K562 (cell line): ENCODE results near the gene SMCP. TPM values are rescaled to one million over a fixed set of nuclear protein-coding genes. Genes with fewer than 3 reads are reported as not detected.

Experiments
- ATAC-seq: fragments of 200-7000 bp; cut with Tn5 transposase; 3 replicates; pipeline ENCODE4 v1.9.1; 2020; ENCODE audit warnings: moderate library complexity
- BruUV-seq: library from RNA; stranded (reverse); fragments of 400-500 nt; replicated peaks from 2 replicates; lab custom pipeline; 2021; lab: Mats Ljungman, UMichigan
- CTCF ChIA-PET: fragments of 300-600 bp; formaldehyde crosslinking; extraction: SDS; loops from one replicate; lab custom pipeline; 2021; ENCODE audit warnings: low intra/inter-chr PET ratio; lab: Yijun Ruan, JAX
- POLR2A ChIA-PET: fragments of 300-600, 350-650 bp; sonication (Branson Sonifier 250); formaldehyde crosslinking; extraction: SDS; loops from one replicate; lab custom pipeline; 2021; ENCODE audit warnings: antibody characterized with exemption, inconsistent platforms; lab: Yijun Ruan, JAX
- DNase-seq, 4 experiments: peaks; one replicate each; pipeline versions ENCODE4 v3.0.0 to v3.0.0-alpha.2; 2011 to 2018; ENCODE audit warnings: low spot score in 3 of 4, mixed read lengths in 3 of 4; ENCODE audit errors: extremely low read depth in 1 of 4
- FAIRE-seq: peaks from 2 replicates; lab custom pipeline; 2011; peaks lifted over from hg19 to GRCh38; lab: Jason Lieb, UNC
- H2AFZ ChIP-seq: 2 replicates; pipeline ENCODE4 v1.6.0; 2011; ENCODE audit warnings: low read depth, low read length, control low read depth, inconsistent platforms
- H3K27ac ChIP-seq: fragments of 200-600 bp; 3 replicates; pipeline ENCODE4 v1.8.0; 2011; ENCODE audit warnings: low read depth, mild to moderate bottlenecking, control low read depth, inconsistent platforms, low read length, moderate library complexity, mixed read lengths; ENCODE audit errors: extremely low read depth
- H3K27me3 ChIP-seq, 2 experiments: fragments of 300-600 bp in 1 of 2; 2 replicates in 1 of 2; 3 replicates in 1 of 2; pipeline versions ENCODE4 v1.6.0 to v1.8.0; 2011; ENCODE audit warnings: inconsistent platforms in 2 of 2, low read length in 2 of 2, mild to moderate bottlenecking in 1 of 2, mixed read lengths in 1 of 2, moderate library complexity in 1 of 2; ENCODE audit not compliant: control insufficient read depth in 2 of 2, insufficient read depth in 2 of 2
- H3K36me3 ChIP-seq: fragments of 300-600 bp; 3 replicates; pipeline ENCODE4 v1.8.0; 2011; ENCODE audit warnings: mild to moderate bottlenecking, low read length, inconsistent platforms; ENCODE audit not compliant: control insufficient read depth, insufficient read depth
- H3K4me1 ChIP-seq, 2 experiments: fragments of 200-600 bp in 1 of 2; replicated peaks in 1 of 2; 2 replicates in 1 of 2; 3 replicates in 1 of 2; pipeline versions ENCODE4 v1.5.1 to v1.8.0; 2011; ENCODE audit warnings: inconsistent platforms in 2 of 2, low read length in 2 of 2, mild to moderate bottlenecking in 1 of 2, mixed read lengths in 1 of 2, moderate library complexity in 1 of 2; ENCODE audit not compliant: control insufficient read depth in 2 of 2, insufficient read depth in 2 of 2
- H3K4me2 ChIP-seq: 2 replicates; pipeline ENCODE4 v1.6.1; 2011; ENCODE audit warnings: low read length, control low read depth, inconsistent platforms, mixed read lengths; ENCODE audit not compliant: insufficient read depth
- H3K4me3 ChIP-seq: fragments of 200-600 bp; sonication (generic), shearing (Covaris generic); 2 replicates; pipeline ENCODE4 v1.5.1; 2016; ENCODE audit warnings: control low read depth, inconsistent platforms
- H3K79me2 ChIP-seq: fragments of 200-600 bp; 3 replicates; pipeline ENCODE4 v1.8.0; 2011; ENCODE audit warnings: low read length, inconsistent platforms; ENCODE audit not compliant: control insufficient read depth, insufficient read depth
- H3K9ac ChIP-seq, 2 experiments: 2 replicates each; pipeline versions ENCODE4 v1.6.0 to v1.6.1; 2011; ENCODE audit warnings: low read depth in 2 of 2, low read length in 2 of 2, control low read depth in 1 of 2, inconsistent platforms in 1 of 2, mild to moderate bottlenecking in 1 of 2, mixed read lengths in 1 of 2; ENCODE audit not compliant: insufficient read depth in 1 of 2
- H3K9me1 ChIP-seq: one replicate; pipeline ENCODE4 v1.6.0; 2011; ENCODE audit warnings: inconsistent platforms, mild to moderate bottlenecking, low read length, moderate library complexity; ENCODE audit not compliant: control insufficient read depth, insufficient read depth
- H3K9me3 ChIP-seq: replicated peaks from 2 replicates; pipeline ENCODE4 v1.5.1; 2011; ENCODE audit warnings: low read depth, low read length, inconsistent platforms; ENCODE audit not compliant: control insufficient read depth, insufficient read depth
- H4K20me1 ChIP-seq: replicated peaks from 2 replicates; pipeline ENCODE4 v1.6.1; 2011; ENCODE audit warnings: low read length, inconsistent platforms, mixed read lengths; ENCODE audit not compliant: control insufficient read depth, insufficient read depth
- FUS ChIP-seq: fragments of 200-400 bp; formaldehyde crosslinking; optimal IDR thresholded peaks from 2 replicates; pipeline ENCODE3; 2017; ENCODE audit warnings: low read depth, low read length
- KAT7 ChIP-seq: sonication (generic); formaldehyde crosslinking; IDR thresholded peaks from 2 replicates; pipeline ENCODE4 v1.8.0; 2022; ENCODE audit warnings: missing genetic modification reagents, mild to moderate bottlenecking, borderline replicate concordance
- NR3C1 ChIP-seq: sonication (generic); formaldehyde crosslinking; IDR thresholded peaks from 2 replicates; pipeline ENCODE4 v1.8.1; 2022; ENCODE audit warnings: missing genetic modification reagents
- PATZ1 ChIP-seq: fragments of 250-450 bp; sonication (Bioruptor Pico); IDR thresholded peaks from 2 replicates; pipeline ENCODE4 v1.5.0; 2020; ENCODE audit warnings: mild to moderate bottlenecking, borderline replicate concordance
- PHF21A ChIP-seq: fragments of 450-650 bp; IDR thresholded peaks from 2 replicates; pipeline ENCODE4 v1.6.1; 2017; ENCODE audit warnings: low read depth, borderline replicate concordance
- SLC30A9 ChIP-seq: fragments of 250-450 bp; sonication (Bioruptor Pico); IDR thresholded peaks from 2 replicates; pipeline ENCODE4 v1.8.0; 2022; ENCODE audit warnings: mild to moderate bottlenecking, moderate library complexity
- TAF15 ChIP-seq: fragments of 200-400 bp; formaldehyde crosslinking; IDR thresholded peaks from 2 replicates; pipeline ENCODE4 v1.6.1; 2017; ENCODE audit warnings: mild to moderate bottlenecking, low read depth, low read length, moderate library complexity
- ZBTB8A ChIP-seq: fragments of 450-650 bp; IDR thresholded peaks from 2 replicates; pipeline ENCODE4 v1.6.1; 2018; ENCODE audit warnings: mild to moderate bottlenecking, moderate library complexity; ENCODE audit not compliant: partially characterized antibody
- ZNF324 ChIP-seq: fragments of 250-450 bp; sonication (Bioruptor Pico); IDR thresholded peaks from 2 replicates; pipeline ENCODE4 v1.4.0; 2020; ENCODE audit warnings: mild to moderate bottlenecking
- WGBS: fragments of 100-300 bp; shearing (Covaris generic); methylation state at CpG from one replicate; pipeline ENCODE4 v1.1.6; 2016; ENCODE audit warnings: low coverage, mixed read lengths; ENCODE audit not compliant: insufficient coverage; ENCODE audit errors: missing lambda C conversion rate; 5-methylcytosine and 5-hydroxymethylcytosine counted together
- in situ Hi-C: fragments of 300-500 bp; cut with MboI; formaldehyde crosslinking; loops from 4 replicates; pipeline ENCODE4 v1.15.0; 2018; ENCODE audit warnings: inconsistent platforms, mixed read lengths
- intact Hi-C: fragments of 100-400 bp; cut with micrococcal nuclease; formaldehyde crosslinking; loops from 2 replicates; pipeline ENCODE4 v1.14.2; 2022
- polyA plus RNA-seq, 8 experiments: library from polyadenylated mRNA; depleted of rRNA in 4 of 8; stranded (reverse) in 5 of 8; unstranded in 3 of 8; fragments of >200 nt; fragmentation: Nextera tagmentation in 2 of 8; fragmentation: Illumina TruSeq in 1 of 8; extraction: Ambion mirVana in 2 of 8; extraction: Trizol in 1 of 8; gene quantifications; 2 replicates each; pipeline versions ENCODE4 v1.2.1 to v1.2.3, GENCODE V29; 2011 to 2014; ENCODE audit warnings: inconsistent platforms in 1 of 8, missing spikeins in 1 of 8
- total RNA-seq, 7 experiments: library from RNA; depleted of rRNA in 6 of 7; stranded (reverse); fragments of >200 nt in 6 of 7; fragmentation: Illumina TruSeq in 2 of 7; extraction: Trizol in 2 of 7; gene quantifications; 2 replicates each; pipeline versions ENCODE4 v1.2.1 to v1.2.3, GENCODE V29; 2011 to 2021; ENCODE audit warnings: low replicate concordance in 1 of 7
- TF ChIP-seq, protein P1 (sequence below): fragments of 250-450 bp; sonication (Bioruptor Pico); IDR thresholded peaks from 2 replicates; pipeline ENCODE4 v1.5.1; 2021; ENCODE audit warnings: mild to moderate bottlenecking
- TF ChIP-seq, protein P2 (sequence below), 2 experiments: fragments of 450-650 bp; IDR thresholded peaks; 2 replicates each; pipeline ENCODE4 v1.6.1; 2016; ENCODE audit warnings: mild to moderate bottlenecking in 2 of 2, borderline replicate concordance in 1 of 2, low read depth in 1 of 2, moderate library complexity in 1 of 2

Gene SMCP
- total and polyA plus RNA-seq, 9 of the 15 experiments (the other 6 are each of a cell fraction or from before 2014, with no cell fraction given), result not detected

GRCh38 chr1:152855661-152856060, 22.5 kb upstream of the SMCP start:
- ATAC-seq, result no peak
- Histone ChIP-seq H3K4me3 (no peak overlapping the region), H3K79me2 (no peaks in the 10 kb centered on the region), H3K9me1 (no peaks in the 10 kb centered on the region), H4K20me1 (no peaks in the 10 kb centered on the region), H3K27me3 (no peaks in the 10 kb centered on the region), H3K9me3 (no peaks in the 10 kb centered on the region), H3K4me1 (no peaks in the 10 kb centered on the region), H3K9ac (no peak overlapping the region), H3K27ac (no peak overlapping the region), H3K4me2 (no peak overlapping the region), H2AFZ (no peak overlapping the region), H3K36me3 (no peaks in the 10 kb centered on the region)
- in situ Hi-C loops (no loop called here), intact Hi-C loops (no loop called here)
- DNase-seq, result no peak
- POLR2A ChIA-PET, result interaction anchor here (0.9 to 1.5 kb wide), 2 partner anchors 9 to 11 kb away, joined by 3 to 4 read pairs; no protein-coding TSS in a partner anchor
- CTCF ChIA-PET, result no interaction called here
- BruUV-seq, result no TSS peak
- WGBS, result 0% methylated on average over 2 of the region's 2 CpGs
- FAIRE-seq, result no peak
- TF ChIP-seq NR3C1 (CRISPR knock-in tag) (no peak), KAT7 (CRISPR knock-in tag) (no peak), ZNF324 (CRISPR knock-in tag) (no peak), PHF21A (no peak), PATZ1 (CRISPR knock-in tag) (no peak), TAF15 (no peak), SLC30A9 (CRISPR knock-in tag) (no peak), ZBTB8A (no peak), FUS (no peak)
- TF ChIP-seq, protein P1, sequence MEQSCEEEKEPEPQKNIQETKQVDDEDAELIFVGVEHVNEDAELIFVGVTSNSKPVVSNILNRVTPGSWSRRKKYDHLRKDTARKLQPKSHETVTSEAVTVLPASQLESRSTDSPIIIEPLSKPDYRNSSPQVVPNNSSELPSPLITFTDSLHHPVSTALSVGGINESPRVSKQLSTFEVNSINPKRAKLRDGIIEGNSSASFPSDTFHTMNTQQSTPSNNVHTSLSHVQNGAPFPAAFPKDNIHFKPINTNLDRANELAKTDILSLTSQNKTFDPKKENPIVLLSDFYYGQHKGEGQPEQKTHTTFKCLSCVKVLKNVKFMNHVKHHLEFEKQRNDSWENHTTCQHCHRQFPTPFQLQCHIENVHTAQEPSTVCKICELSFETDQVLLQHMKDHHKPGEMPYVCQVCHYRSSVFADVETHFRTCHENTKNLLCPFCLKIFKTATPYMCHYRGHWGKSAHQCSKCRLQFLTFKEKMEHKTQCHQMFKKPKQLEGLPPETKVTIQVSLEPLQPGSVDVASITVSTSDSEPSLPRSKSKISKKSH (CRISPR knock-in tag), result no peak
- TF ChIP-seq, protein P2, sequence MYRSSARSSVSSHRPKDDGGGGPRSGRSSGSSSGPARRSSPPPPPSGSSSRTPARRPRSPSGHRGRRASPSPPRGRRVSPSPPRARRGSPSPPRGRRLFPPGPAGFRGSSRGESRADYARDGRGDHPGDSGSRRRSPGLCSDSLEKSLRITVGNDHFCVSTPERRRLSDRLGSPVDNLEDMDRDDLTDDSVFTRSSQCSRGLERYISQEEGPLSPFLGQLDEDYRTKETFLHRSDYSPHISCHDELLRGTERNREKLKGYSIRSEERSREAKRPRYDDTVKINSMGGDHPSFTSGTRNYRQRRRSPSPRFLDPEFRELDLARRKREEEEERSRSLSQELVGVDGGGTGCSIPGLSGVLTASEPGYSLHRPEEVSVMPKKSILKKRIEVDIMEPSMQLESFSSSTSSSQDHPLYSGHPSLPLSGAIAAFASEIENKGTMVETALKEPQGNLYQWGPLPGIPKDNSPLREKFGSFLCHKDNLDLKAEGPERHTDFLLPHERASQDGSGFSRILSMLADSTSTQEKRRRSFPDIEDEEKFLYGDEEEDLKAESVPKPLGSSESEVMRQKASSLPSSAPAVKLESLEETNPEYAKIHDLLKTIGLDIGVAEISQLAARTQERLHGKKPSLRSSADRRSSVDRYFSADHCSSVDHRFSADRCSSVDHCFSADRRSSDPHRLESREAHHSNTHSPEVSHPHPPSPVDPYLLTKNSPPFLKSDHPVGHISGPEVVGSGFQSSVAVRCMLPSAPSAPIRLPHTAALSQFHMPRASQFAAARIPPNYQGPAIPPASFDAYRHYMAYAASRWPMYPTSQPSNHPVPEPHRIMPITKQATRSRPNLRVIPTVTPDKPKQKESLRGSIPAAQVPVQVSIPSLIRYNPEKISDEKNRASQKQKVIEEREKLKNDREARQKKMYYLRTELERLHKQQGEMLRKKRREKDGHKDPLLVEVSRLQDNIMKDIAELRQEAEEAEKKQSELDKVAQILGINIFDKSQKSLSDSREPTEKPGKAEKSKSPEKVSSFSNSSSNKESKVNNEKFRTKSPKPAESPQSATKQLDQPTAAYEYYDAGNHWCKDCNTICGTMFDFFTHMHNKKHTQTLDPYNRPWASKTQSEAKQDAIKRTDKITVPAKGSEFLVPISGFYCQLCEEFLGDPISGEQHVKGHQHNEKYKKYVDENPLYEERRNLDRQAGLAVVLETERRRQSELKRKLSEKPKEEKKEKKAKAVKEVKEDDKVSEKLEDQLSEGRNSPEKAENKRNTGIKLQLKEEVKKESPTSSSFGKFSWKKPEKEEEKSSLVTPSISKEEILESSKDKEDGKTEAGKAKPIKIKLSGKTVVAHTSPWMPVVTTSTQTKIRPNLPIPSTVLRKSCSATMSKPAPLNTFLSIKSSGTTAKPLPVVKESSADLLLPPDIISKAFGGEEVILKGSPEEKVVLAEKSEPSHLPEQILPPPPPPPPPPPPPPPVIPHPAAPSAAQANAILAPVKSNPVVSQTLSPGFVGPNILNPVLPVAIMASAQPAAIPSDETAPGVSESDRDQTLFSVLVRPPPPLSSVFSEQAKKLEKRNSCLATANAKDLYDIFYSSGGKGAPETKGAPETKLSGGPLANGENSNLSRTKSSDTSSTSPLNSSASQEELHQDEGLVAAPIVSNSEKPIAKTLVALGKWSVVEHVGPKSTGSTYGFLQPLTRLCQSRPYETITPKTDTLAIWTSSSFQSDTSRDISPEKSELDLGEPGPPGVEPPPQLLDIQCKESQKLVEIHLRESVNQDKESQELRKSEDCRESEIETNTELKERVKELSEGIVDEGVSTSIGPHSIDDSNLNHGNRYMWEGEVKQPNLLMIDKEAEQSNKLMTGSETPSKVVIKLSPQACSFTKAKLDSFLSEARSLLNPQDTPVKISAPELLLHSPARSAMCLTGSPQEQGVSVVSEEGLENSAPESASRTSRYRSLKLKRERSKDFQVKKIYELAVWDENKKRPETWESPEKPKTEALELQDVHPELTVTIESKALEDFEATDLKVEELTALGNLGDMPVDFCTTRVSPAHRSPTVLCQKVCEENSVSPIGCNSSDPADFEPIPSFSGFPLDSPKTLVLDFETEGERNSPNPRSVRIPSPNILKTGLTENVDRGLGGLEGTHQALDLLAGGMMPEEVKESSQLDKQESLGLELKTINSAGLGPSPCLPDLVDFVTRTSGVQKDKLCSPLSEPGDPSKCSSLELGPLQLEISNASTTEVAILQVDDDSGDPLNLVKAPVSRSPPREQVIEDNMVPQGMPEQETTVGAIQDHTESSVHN (IDR thresholded peaks at IDR 0.05; ENCODE audit: borderline replicate concordance in 1 of 2, low read depth in 1 of 2), result no peak
